A549 treated with DMSO at 1 μM for 4 hours (cell line): ENCODE data around the gene UBE2J2. TPM values are rescaled to one million over a fixed set of nuclear protein-coding genes. Genes with fewer than 3 reads are reported as not detected.

Source experiments
- total RNA-seq: library from RNA; stranded (reverse); fragments of 200-300 nt; extraction: Qiagen RNA extraction; gene quantifications from 5 replicates; pipeline ENCODE4 v1.2.3, GENCODE V29; 2022; ENCODE audit warnings: low read depth

UBE2J2 gene
- total RNA-seq: 35.4 to 51.3 TPM (median 47.1 TPM) in 5 replicates

GRCh38 chr1:1273512-1274298, at the start of gene UBE2J2:
UBE2J2 (minus strand) TSS chr1:1273854; CDS start chr1:1267992, 5,862 bp downstream.

GRCh38 chr1:1307923-1308755, 34.5 kb upstream of the UBE2J2 start, which contains the start of the genes ACAP3 and PUSL1:
ACAP3 (minus strand) TSS chr1:1307930; CDS start chr1:1307815, 115 bp downstream.
PUSL1 (plus strand) TSS chr1:1308597; CDS start chr1:1308644, 47 bp downstream.

GRCh38 chr1:1246577-1247340, 26.9 kb downstream of the UBE2J2 start, which contains the start of gene C1QTNF12:
C1QTNF12 (minus strand) TSS chr1:1246722; CDS start chr1:1246690, 32 bp downstream.

GRCh38 chr1:1232208-1232795, 41.4 kb downstream of the UBE2J2 start, which contains the start of gene B3GALT6:
B3GALT6 (plus strand) TSS chr1:1232237; CDS start chr1:1232279, 42 bp downstream.

GRCh38 chr1:1231400-1232207, 42.0 kb downstream of the UBE2J2 start, which contains the start of gene SDF4:
SDF4 (minus strand) TSS chr1:1232001; CDS start chr1:1228772, 3,229 bp downstream.

GRCh38 chr1:1213345-1214265, 60.0 kb downstream of the UBE2J2 start, which contains the start of gene TNFRSF4:
TNFRSF4 (minus strand) TSS chr1:1214153; CDS start chr1:1214127, 26 bp downstream.

GRCh38 chr1:1206376-1206965, 67.2 kb downstream of the UBE2J2 start, which contains the start of gene TNFRSF18:
TNFRSF18 (minus strand) TSS chr1:1206592; CDS start chr1:1206571, 21 bp downstream.

Other genes with a start within 250 kb of the UBE2J2 start
- gene RNF223, start 199.5 kb downstream of the UBE2J2 start, total RNA-seq: 0.16 to 0.58 TPM (median 0.39 TPM) in 5 replicates
- 11.5 to 16.4 TPM (median 12.5 TPM) in 5 replicates for gene C1orf159, start 157.8 kb downstream of the UBE2J2 start, total RNA-seq
- not detected in 5 replicates for gene TTLL10, start 100.0 kb downstream of the UBE2J2 start, total RNA-seq
- gene TNFRSF18, start 67.3 kb downstream of the UBE2J2 start, total RNA-seq: 0.23 to 0.31 TPM in 2 of 5 replicates, not detected in the others
- 0.17 TPM in 1 of 5 replicates, not detected in the others for gene TNFRSF4, start 59.7 kb downstream of the UBE2J2 start, total RNA-seq
- gene SDF4, start 41.9 kb downstream of the UBE2J2 start, total RNA-seq: 110 to 131 TPM (median 118 TPM) in 5 replicates
- gene B3GALT6, start 41.6 kb downstream of the UBE2J2 start, total RNA-seq: 9.3 to 19.5 TPM (median 18.1 TPM) in 5 replicates
- 0.97 to 1.7 TPM (median 1.5 TPM) in 5 replicates for gene C1QTNF12, start 27.1 kb downstream of the UBE2J2 start, total RNA-seq
- gene SCNN1D, start 6.6 kb upstream of the UBE2J2 start, total RNA-seq: 0.56 to 1.4 TPM (median 1.3 TPM) in 5 replicates
- 11.2 to 21.2 TPM (median 16.3 TPM) in 5 replicates for gene ACAP3, start 34.1 kb upstream of the UBE2J2 start, total RNA-seq
- 15.4 to 25.1 TPM (median 23.2 TPM) in 5 replicates for gene PUSL1, start 34.7 kb upstream of the UBE2J2 start, total RNA-seq
- 47.8 to 64.8 TPM (median 58.8 TPM) in 5 replicates for gene INTS11, start 50.8 kb upstream of the UBE2J2 start, total RNA-seq
- 12.8 to 22.6 TPM (median 18.6 TPM) in 5 replicates for gene CPTP, start 50.9 kb upstream of the UBE2J2 start, total RNA-seq
- 0.09 to 0.16 TPM (median 0.12 TPM) in 5 replicates for gene TAS1R3, start 57.4 kb upstream of the UBE2J2 start, total RNA-seq
- gene DVL1, start 75.6 kb upstream of the UBE2J2 start, total RNA-seq: 47.0 to 84.6 TPM (median 76.5 TPM) in 5 replicates
- gene MXRA8, start 84.7 kb upstream of the UBE2J2 start, total RNA-seq: 0.14 to 0.27 TPM (median 0.23 TPM) in 5 replicates
- gene AURKAIP1, start 101.4 kb upstream of the UBE2J2 start, total RNA-seq: 109 to 188 TPM (median 157 TPM) in 5 replicates
- 40.1 to 58.5 TPM (median 55.1 TPM) in 5 replicates for gene CCNL2, start 125.5 kb upstream of the UBE2J2 start, total RNA-seq
- 130 to 154 TPM (median 133 TPM) in 5 replicates for gene MRPL20, start 133.4 kb upstream of the UBE2J2 start, total RNA-seq
- gene ANKRD65, start 147.4 kb upstream of the UBE2J2 start, total RNA-seq: 0.07 to 0.09 TPM in 2 of 5 replicates, not detected in the others
- gene VWA1, start 161.8 kb upstream of the UBE2J2 start, total RNA-seq: 6.1 to 16.9 TPM (median 13.8 TPM) in 5 replicates
- gene ATAD3C, start 175.8 kb upstream of the UBE2J2 start, total RNA-seq: not detected in 5 replicates
- gene ATAD3B, start 197.9 kb upstream of the UBE2J2 start, total RNA-seq: 1.6 to 3.5 TPM (median 2.7 TPM) in 5 replicates
- 30.4 to 40.6 TPM (median 33.6 TPM) in 5 replicates for gene ATAD3A, start 238.3 kb upstream of the UBE2J2 start, total RNA-seq